Body of pancreas (tissue), 4 donors: ENCODE results near the gene TSC1. TPM values are rescaled to one million over a fixed set of nuclear protein-coding genes. Genes with fewer than 3 reads are reported as not detected.

ENCODE experiments used
- ATAC-seq: fragments of 150-250 bp; one replicate; pipeline ENCODE4 v1.9.1; 2016
- DNase-seq, 4 donors: peaks; one replicate each; pipeline ENCODE4 v3.0.0-alpha.2; 2019
- H3K27ac ChIP-seq, 4 donors: fragments of 200-600 bp; sonication (generic); 1 replicate in 3 of 4; 2 replicates in 1 of 4; pipeline versions ENCODE4 v1.5.1 to v1.6.1; 2016 to 2019; ENCODE audit warnings: mild to moderate bottlenecking in 1 of 4, mixed read lengths in 1 of 4, moderate library complexity in 1 of 4
- H3K27me3 ChIP-seq, 2 donors: fragments of 200-600 bp; sonication (generic); one replicate each; pipeline ENCODE4 v1.6.0; 2016; ENCODE audit warnings: mild to moderate bottlenecking in 1 of 2
- H3K36me3 ChIP-seq, 2 donors: fragments of 200-600 bp; sonication (generic); replicated peaks in 1 of 2; 2 replicates each; pipeline ENCODE4 v1.5.1; 2016; ENCODE audit warnings: low read depth in 2 of 2; ENCODE audit not compliant: insufficient read depth in 1 of 2
- H3K4me1 ChIP-seq: fragments of 200-600 bp; sonication (generic); one replicate; pipeline ENCODE4 v1.6.0; 2016
- H3K4me3 ChIP-seq, 2 donors: fragments of 200-600 bp; sonication (generic); 1 replicate in 1 of 2; 2 replicates in 1 of 2; pipeline ENCODE4 v1.5.1; 2016 to 2019
- H3K9me3 ChIP-seq, 3 donors: fragments of 200-600 bp; sonication (generic); 1 replicate in 2 of 3; 2 replicates in 1 of 3; pipeline ENCODE4 v1.5.1; 2016
- POLR2A ChIP-seq, 3 donors: fragments of 450-650 bp; IDR thresholded peaks; one replicate each; pipeline ENCODE4 v1.6.1; 2016; ENCODE audit warnings: antibody characterized with exemption in 3 of 3, mild to moderate bottlenecking in 2 of 3
- WGBS, 2 donors: methylation state at CpG; one replicate each; pipeline ENCODE4 v1.1.5; 2017; 5-methylcytosine and 5-hydroxymethylcytosine counted together
- intact Hi-C: fragments of 100-400 bp; cut with DNase I; formaldehyde crosslinking; loops from one replicate; pipeline ENCODE4 v1.15.1; 2023
- total RNA-seq, 2 donors: library from RNA; depleted of rRNA; stranded (reverse); fragments of >200 nt; gene quantifications; one replicate each; pipeline ENCODE4 v1.1.0, GENCODE V29; 2016
- TF ChIP-seq, protein P1 (sequence below), 7 experiments: fragments of 450-650 bp in 4 of 7; fragments of 200-600 bp in 3 of 7; sonication (generic) in 3 of 7; IDR thresholded peaks; one replicate each; pipeline ENCODE4 v1.5.1; 2016 to 2019; ENCODE audit warnings: antibody characterized with exemption in 7 of 7

The TSC1 gene
- total RNA-seq, 2 donors from 2014 or later: 44.1 to 47.1 TPM

GRCh38 chr9:132894862-132895835, 49.3 kb downstream of the TSC1 start:
- no peak for ATAC-seq
- H3K4me3 ChIP-seq: no peak overlapping the region
- no peak for TF ChIP-seq POLR2A (IDR thresholded peaks at IDR 0.05)
- TF ChIP-seq, protein P1, sequence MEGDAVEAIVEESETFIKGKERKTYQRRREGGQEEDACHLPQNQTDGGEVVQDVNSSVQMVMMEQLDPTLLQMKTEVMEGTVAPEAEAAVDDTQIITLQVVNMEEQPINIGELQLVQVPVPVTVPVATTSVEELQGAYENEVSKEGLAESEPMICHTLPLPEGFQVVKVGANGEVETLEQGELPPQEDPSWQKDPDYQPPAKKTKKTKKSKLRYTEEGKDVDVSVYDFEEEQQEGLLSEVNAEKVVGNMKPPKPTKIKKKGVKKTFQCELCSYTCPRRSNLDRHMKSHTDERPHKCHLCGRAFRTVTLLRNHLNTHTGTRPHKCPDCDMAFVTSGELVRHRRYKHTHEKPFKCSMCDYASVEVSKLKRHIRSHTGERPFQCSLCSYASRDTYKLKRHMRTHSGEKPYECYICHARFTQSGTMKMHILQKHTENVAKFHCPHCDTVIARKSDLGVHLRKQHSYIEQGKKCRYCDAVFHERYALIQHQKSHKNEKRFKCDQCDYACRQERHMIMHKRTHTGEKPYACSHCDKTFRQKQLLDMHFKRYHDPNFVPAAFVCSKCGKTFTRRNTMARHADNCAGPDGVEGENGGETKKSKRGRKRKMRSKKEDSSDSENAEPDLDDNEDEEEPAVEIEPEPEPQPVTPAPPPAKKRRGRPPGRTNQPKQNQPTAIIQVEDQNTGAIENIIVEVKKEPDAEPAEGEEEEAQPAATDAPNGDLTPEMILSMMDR (IDR thresholded peaks at IDR 0.05): no peak
- DNase-seq: no peak
- peaks cover 0 to 24% of the 10 kb centered on the region in 2 donors for H3K36me3 ChIP-seq
- no peaks in the 10 kb centered on the region for H3K9me3 ChIP-seq
- 71 to 80% methylated on average over 9 of the region's 9 CpGs for WGBS, 2 donors
- intact Hi-C loops: no loop called here
- no peak overlapping the region for H3K27ac ChIP-seq
- no peaks in the 10 kb centered on the region for H3K27me3 ChIP-seq
- no peaks in the 10 kb centered on the region for H3K4me1 ChIP-seq

- H3K9me3 ChIP-seq: no peaks in the 10 kb centered on the region
- DNase-seq (no peak), ATAC-seq (no peak)
- no peak overlapping the region for H3K4me3 ChIP-seq
- 86 to 87% methylated on average over 5 of the region's 5 CpGs for WGBS, 2 donors
- no peak for TF ChIP-seq POLR2A (IDR thresholded peaks at IDR 0.05)
- TF ChIP-seq, protein P1 (IDR thresholded peaks at IDR 0.05): no peak
- no peaks in the 10 kb centered on the region for H3K27me3 ChIP-seq
- intact Hi-C loops: no loop called here
- no peaks in the 10 kb centered on the region for H3K4me1 ChIP-seq
- peaks cover 0 to 24% of the 10 kb centered on the region in 2 donors for H3K36me3 ChIP-seq
- no peak overlapping the region for H3K27ac ChIP-seq
Measured at GRCh38 chr9:132894346-132894745, 50.1 kb downstream of the TSC1 start.

GRCh38 chr9:132892400-132892799, 52.0 kb downstream of the TSC1 start:
- no peak for ATAC-seq

DNA sequence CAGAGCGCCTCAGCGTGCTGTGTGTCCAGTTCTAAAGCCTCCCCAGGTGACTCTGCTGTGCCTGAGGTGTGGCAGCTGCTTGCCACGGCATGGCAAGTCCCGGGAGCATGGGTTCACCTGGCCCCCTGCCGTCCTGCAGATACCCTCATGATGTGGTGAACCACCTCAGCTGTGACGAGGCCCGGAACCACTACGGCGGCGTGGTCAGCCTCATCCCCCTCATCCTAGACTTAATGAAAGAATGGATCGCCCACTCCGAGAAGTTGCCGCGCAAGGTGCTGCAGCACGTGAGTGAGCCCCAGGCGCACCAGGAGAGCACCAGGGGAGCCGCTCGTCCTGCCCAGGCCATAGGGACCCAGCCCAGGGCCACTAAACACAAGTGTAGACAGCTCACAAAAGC, 56.3 kb downstream of the TSC1 start:
- TF ChIP-seq, protein P1 (IDR thresholded peaks at IDR 0.05): no peak
- TF ChIP-seq POLR2A (IDR thresholded peaks at IDR 0.05): no peak
- ATAC-seq: no peak

More at GRCh38 chr9:132892400-132892799, 52.0 kb downstream of the TSC1 start:
- Histone ChIP-seq H3K4me1 (no peaks in the 10 kb centered on the region), H3K27ac (no peak overlapping the region), H3K9me3 (no peaks in the 10 kb centered on the region), H3K27me3 (no peaks in the 10 kb centered on the region), H3K4me3 (no peak overlapping the region), H3K36me3 (peaks cover 0 to 12% of the 10 kb centered on the region in 2 donors)
- 80 to 81% methylated on average over 8 to 9 of the region's 9 CpGs for WGBS, 2 donors
- no peak for DNase-seq
- TF ChIP-seq POLR2A (IDR thresholded peaks at IDR 0.05): no peak
- TF ChIP-seq, protein P1 (IDR thresholded peaks at IDR 0.05): no peak
- intact Hi-C loops: no loop called here

More for the DNA sequence above, 56.3 kb downstream of the TSC1 start:
- Histone ChIP-seq H3K27me3 (no peaks in the 10 kb centered on the region), H3K36me3 (no peaks in the 10 kb centered on the region), H3K4me1 (no peaks in the 10 kb centered on the region), H3K9me3 (no peaks in the 10 kb centered on the region), H3K27ac (no peak overlapping the region), H3K4me3 (no peak overlapping the region)
- DNase-seq: no peak
- intact Hi-C loops: no loop called here
- WGBS, 2 donors: 93 to 100% methylated on average over 1 to 11 of the region's 18 CpGs
